ENCODE measurements around the gene FURIN. TPM values are rescaled to one million over a fixed set of nuclear protein-coding genes. Genes with fewer than 3 reads are reported as not detected.

The FURIN gene
- total and polyA plus RNA-seq, 2 donors (not counting 1 experiment from before 2014, with no cell fraction given): 19.4 to 27.9 TPM

DNA sequence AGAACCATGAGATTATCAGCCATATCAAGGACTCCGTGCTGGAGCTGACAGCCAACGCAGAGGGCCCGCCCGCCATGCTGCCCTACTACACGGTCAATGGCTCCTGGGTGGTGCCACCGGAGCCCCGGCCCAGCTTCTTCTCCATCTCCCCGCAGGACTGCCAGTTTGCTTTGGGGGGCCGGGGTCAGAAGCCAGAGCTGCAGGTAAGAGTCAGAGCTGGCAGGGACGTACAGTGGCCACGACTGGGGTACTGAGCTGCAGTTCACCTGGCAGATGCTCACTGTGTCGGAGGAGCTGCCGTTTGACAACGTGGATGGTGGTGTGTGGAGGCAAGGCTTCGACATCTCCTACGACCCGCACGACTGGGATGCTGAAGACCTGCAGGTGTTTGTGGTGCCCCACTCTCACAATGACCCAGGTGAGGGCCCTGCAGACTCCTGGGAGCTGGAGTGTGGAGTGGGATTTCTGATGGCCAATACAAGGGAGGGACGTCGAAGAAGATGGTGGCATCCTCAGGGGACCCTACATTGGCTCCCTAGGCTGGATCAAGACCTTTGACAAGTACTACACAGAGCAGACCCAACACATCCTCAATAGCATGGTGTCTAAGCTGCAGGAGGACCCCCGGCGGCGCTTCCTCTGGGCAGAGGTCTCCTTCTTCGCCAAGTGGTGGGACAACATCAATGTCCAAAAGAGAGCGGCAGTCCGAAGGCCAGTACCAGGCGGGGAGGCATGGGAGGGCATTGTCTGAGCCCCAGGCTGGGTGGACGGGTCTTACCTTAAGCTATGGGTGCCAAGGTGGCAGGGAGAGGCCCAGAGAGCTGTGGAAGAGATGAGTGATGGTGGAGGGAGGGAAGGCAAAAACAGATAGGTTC, 37.2 kb downstream of the FURIN start:
- Histone ChIP-seq H3K27ac (ENCODE audit: insufficient read depth, low read length) (no peak overlapping the region), H3K27me3 (ENCODE audit: control insufficient read depth, insufficient read depth, low read length) (no peaks in the 10 kb centered on the region), H3K4me3 (replicated peaks in 1 of 4; ENCODE audit: control extremely low read depth in 1 of 4, insufficient read depth in 1 of 4, low read depth in 3 of 4, low read length in 4 of 4) (no peak overlapping the region), H4K20me1 (ENCODE audit: control insufficient read depth, extremely low read depth, insufficient read depth, low read length) (no peaks in the 10 kb centered on the region), H3K4me1 (ENCODE audit: control insufficient read depth, extremely low read depth, insufficient read depth, low read length) (no peaks in the 10 kb centered on the region), H3K4me2 (ENCODE audit: extremely low read depth, insufficient read depth, low read length) (no peak overlapping the region), H3K79me2 (ENCODE audit: control insufficient read depth, insufficient read depth, low read length) (no peaks in the 10 kb centered on the region), H3K9ac (ENCODE audit: insufficient read depth, low read length) (no peak overlapping the region), H3K9me3 (ENCODE audit: control insufficient read depth, insufficient read depth, low read depth, low read length) (no peaks in the 10 kb centered on the region), H3K36me3 (ENCODE audit: control insufficient read depth, insufficient read depth, low read length) (peaks cover 14% of the 10 kb centered on the region), H2AFZ (ENCODE audit: low read length) (no peak overlapping the region)
- TF ChIP-seq, protein P1, sequence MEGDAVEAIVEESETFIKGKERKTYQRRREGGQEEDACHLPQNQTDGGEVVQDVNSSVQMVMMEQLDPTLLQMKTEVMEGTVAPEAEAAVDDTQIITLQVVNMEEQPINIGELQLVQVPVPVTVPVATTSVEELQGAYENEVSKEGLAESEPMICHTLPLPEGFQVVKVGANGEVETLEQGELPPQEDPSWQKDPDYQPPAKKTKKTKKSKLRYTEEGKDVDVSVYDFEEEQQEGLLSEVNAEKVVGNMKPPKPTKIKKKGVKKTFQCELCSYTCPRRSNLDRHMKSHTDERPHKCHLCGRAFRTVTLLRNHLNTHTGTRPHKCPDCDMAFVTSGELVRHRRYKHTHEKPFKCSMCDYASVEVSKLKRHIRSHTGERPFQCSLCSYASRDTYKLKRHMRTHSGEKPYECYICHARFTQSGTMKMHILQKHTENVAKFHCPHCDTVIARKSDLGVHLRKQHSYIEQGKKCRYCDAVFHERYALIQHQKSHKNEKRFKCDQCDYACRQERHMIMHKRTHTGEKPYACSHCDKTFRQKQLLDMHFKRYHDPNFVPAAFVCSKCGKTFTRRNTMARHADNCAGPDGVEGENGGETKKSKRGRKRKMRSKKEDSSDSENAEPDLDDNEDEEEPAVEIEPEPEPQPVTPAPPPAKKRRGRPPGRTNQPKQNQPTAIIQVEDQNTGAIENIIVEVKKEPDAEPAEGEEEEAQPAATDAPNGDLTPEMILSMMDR (conservative IDR thresholded peaks at IDR 0.05 in 1 of 2, IDR thresholded peaks at IDR 0.05 in 1 of 2; ENCODE audit: low read depth in 1 of 2, low read length in 2 of 2): no peak
- no peak for TF ChIP-seq EZH2 (IDR thresholded peaks at IDR 0.05; ENCODE audit: low read length, missing control alignments)
- DNase-seq (ENCODE audit: low read depth in 2 of 2): no peak

DNA sequence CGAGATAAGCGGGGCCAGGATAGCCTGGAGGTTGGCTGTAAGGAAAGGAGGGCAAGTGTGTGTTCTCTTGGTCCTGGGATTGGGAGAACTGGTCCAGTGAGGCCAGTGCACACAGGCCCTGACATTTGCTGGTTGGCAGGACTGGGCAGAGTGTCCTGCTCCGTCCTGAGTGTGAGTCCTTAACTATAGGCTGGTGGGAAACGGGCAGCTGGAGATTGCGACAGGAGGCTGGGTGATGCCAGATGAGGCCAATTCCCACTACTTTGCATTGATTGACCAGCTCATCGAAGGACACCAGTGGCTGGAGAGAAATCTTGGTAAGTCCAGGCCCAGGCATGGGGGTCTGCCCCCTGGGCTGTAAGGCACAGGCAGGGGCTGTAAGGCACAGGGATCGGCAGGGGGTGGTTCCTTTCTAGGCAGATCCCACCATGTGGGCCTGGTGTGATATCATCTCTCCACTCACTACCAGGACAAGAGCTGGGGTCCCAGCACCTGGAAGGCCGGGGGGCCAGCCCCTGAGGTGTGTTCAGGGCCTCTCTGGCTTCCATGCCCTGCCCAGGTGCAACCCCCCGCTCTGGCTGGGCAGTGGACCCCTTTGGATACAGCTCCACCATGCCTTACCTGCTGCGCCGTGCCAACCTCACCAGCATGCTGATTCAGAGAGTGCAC, 37.9 kb downstream of the FURIN start:
- TF ChIP-seq, protein P1 (conservative IDR thresholded peaks at IDR 0.05 in 1 of 2, IDR thresholded peaks at IDR 0.05 in 1 of 2; ENCODE audit: low read depth in 1 of 2, low read length in 2 of 2): no peak
- TF ChIP-seq EZH2 (IDR thresholded peaks at IDR 0.05; ENCODE audit: low read length, missing control alignments): no peak

GRCh38 chr15:90907051-90907660, 38.8 kb downstream of the FURIN start:
- Histone ChIP-seq H3K36me3 (ENCODE audit: control insufficient read depth, insufficient read depth, low read length) (peaks cover 18% of the 10 kb centered on the region), H3K4me2 (ENCODE audit: extremely low read depth, insufficient read depth, low read length) (no peak overlapping the region), H3K79me2 (ENCODE audit: control insufficient read depth, insufficient read depth, low read length) (no peaks in the 10 kb centered on the region), H3K4me3 (replicated peaks in 1 of 4; ENCODE audit: control extremely low read depth in 1 of 4, insufficient read depth in 1 of 4, low read depth in 3 of 4, low read length in 4 of 4) (no peak overlapping the region), H2AFZ (ENCODE audit: low read length) (no peak overlapping the region), H3K9ac (ENCODE audit: insufficient read depth, low read length) (no peak overlapping the region), H3K4me1 (ENCODE audit: control insufficient read depth, extremely low read depth, insufficient read depth, low read length) (no peaks in the 10 kb centered on the region), H4K20me1 (ENCODE audit: control insufficient read depth, extremely low read depth, insufficient read depth, low read length) (no peaks in the 10 kb centered on the region), H3K27me3 (ENCODE audit: control insufficient read depth, insufficient read depth, low read length) (no peaks in the 10 kb centered on the region), H3K9me3 (ENCODE audit: control insufficient read depth, insufficient read depth, low read depth, low read length) (no peaks in the 10 kb centered on the region), H3K27ac (ENCODE audit: insufficient read depth, low read length) (no peak overlapping the region)
- TF ChIP-seq EZH2 (IDR thresholded peaks at IDR 0.05; ENCODE audit: low read length, missing control alignments): no peak
- TF ChIP-seq, protein P1 (conservative IDR thresholded peaks at IDR 0.05 in 1 of 2, IDR thresholded peaks at IDR 0.05 in 1 of 2; ENCODE audit: low read depth in 1 of 2, low read length in 2 of 2): no peak
- no peak for DNase-seq (ENCODE audit: low read depth in 2 of 2)

More for the DNA sequence above, 37.9 kb downstream of the FURIN start:
- H3K4me2 ChIP-seq (ENCODE audit: extremely low read depth, insufficient read depth, low read length): no peak overlapping the region
- no peak for DNase-seq (ENCODE audit: low read depth in 2 of 2)
- H3K4me1 ChIP-seq (ENCODE audit: control insufficient read depth, extremely low read depth, insufficient read depth, low read length): no peaks in the 10 kb centered on the region
- no peak overlapping the region for H3K9ac ChIP-seq (ENCODE audit: insufficient read depth, low read length)
- H3K27me3 ChIP-seq (ENCODE audit: control insufficient read depth, insufficient read depth, low read length): no peaks in the 10 kb centered on the region
- H2AFZ ChIP-seq (ENCODE audit: low read length): no peak overlapping the region
- no peaks in the 10 kb centered on the region for H4K20me1 ChIP-seq (ENCODE audit: control insufficient read depth, extremely low read depth, insufficient read depth, low read length)
- no peak overlapping the region for H3K27ac ChIP-seq (ENCODE audit: insufficient read depth, low read length)
- no peak overlapping the region for H3K4me3 ChIP-seq (replicated peaks in 1 of 4; ENCODE audit: control extremely low read depth in 1 of 4, insufficient read depth in 1 of 4, low read depth in 3 of 4, low read length in 4 of 4)
- no peaks in the 10 kb centered on the region for H3K9me3 ChIP-seq (ENCODE audit: control insufficient read depth, insufficient read depth, low read depth, low read length)
- no peaks in the 10 kb centered on the region for H3K79me2 ChIP-seq (ENCODE audit: control insufficient read depth, insufficient read depth, low read length)
- peaks cover 16% of the 10 kb centered on the region for H3K36me3 ChIP-seq (ENCODE audit: control insufficient read depth, insufficient read depth, low read length)

Measured in fibroblast of lung (primary cell).